ENCODE data around the gene PCGF3.

PCGF3 gene

DNA sequence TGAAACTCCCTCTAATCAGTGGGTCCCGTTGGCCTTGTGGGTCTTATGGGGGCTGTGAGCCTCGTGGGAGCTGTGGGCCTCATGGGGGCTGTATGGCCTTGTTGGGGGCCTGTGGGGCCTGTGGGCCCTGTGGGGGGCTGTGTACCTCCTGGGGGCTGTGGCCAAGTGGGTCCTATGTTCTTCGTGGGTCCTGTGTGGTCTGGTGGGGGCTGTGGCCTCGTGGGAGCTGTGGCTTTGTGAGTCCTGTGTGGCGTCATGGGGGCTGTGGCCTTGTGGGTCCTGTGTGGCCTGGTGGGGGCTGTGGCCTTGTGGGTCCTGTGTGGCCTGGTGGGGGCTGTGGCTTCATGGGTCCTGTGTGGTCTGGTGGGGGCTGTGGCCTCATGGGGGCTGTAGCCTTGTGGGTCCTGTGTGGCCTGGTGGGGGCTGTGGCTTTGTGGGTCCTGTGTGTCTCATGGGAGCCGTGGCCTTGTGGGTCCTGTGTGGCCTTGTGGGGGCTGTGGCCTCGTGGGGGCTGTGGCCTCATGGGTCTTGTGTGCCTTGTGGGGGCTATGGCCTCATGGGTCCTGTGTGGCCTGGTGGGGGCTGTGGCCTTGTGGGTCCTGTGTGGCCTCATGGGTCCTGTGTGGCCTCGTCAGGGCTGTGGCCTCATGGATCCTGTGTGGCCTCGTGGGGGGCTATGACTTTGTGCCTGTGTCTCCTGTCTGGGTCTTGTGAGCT, 7.4 kb downstream of the PCGF3 start:
- in situ Hi-C loops (cut with HindIII; ENCODE audit: low sequenced_read_pairs) = no loop called here

GRCh38 chr4:714087-714486, 8.5 kb downstream of the PCGF3 start:
- TF ChIP-seq, protein P1, sequence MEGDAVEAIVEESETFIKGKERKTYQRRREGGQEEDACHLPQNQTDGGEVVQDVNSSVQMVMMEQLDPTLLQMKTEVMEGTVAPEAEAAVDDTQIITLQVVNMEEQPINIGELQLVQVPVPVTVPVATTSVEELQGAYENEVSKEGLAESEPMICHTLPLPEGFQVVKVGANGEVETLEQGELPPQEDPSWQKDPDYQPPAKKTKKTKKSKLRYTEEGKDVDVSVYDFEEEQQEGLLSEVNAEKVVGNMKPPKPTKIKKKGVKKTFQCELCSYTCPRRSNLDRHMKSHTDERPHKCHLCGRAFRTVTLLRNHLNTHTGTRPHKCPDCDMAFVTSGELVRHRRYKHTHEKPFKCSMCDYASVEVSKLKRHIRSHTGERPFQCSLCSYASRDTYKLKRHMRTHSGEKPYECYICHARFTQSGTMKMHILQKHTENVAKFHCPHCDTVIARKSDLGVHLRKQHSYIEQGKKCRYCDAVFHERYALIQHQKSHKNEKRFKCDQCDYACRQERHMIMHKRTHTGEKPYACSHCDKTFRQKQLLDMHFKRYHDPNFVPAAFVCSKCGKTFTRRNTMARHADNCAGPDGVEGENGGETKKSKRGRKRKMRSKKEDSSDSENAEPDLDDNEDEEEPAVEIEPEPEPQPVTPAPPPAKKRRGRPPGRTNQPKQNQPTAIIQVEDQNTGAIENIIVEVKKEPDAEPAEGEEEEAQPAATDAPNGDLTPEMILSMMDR (IDR thresholded peaks at IDR 0.05; ENCODE audit: low read depth, low read length, missing control alignments) = no peak
- no peak overlapping the region for H3K4me3 ChIP-seq (ENCODE audit: low read depth, low read length)
- in situ Hi-C loops (cut with HindIII; ENCODE audit: low sequenced_read_pairs) = no loop called here
- DNase-seq (ENCODE audit: low read depth) = no peak

More for the DNA sequence above, 7.4 kb downstream of the PCGF3 start:
- TF ChIP-seq, protein P1 (IDR thresholded peaks at IDR 0.05; ENCODE audit: low read depth, low read length, missing control alignments) = no peak
- DNase-seq (ENCODE audit: low read depth) = no peak
- H3K4me3 ChIP-seq (ENCODE audit: low read depth, low read length) = no peak overlapping the region

- in situ Hi-C loops (cut with HindIII; ENCODE audit: low sequenced_read_pairs) = no loop called here
- DNase-seq (ENCODE audit: low read depth) = no peak
- TF ChIP-seq, protein P1 (IDR thresholded peaks at IDR 0.05; ENCODE audit: low read depth, low read length, missing control alignments) = no peak
These were observed 12.1 kb downstream of the PCGF3 start for GRCh38 chr4:717601-718320.

DNA sequence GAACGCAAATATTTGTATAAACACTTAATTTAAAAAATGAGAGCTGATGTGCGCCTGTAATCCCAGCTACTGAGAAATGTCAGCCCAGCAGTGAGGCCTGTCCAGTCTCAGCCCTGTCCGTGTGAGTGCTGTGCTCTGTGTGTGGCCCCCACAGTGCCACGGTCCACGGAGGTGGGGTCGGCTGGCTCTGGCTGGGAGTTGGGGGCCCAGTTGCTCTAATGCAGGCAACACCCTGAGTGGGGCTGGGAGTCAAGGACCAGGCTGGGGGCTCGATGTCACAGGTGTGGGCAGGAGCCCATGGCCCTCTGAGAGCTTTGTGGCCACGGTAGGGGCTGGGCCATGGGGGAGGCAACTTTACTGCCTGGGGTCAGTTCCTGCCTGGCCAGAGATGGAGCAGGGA, 12.8 kb downstream of the PCGF3 start:
- TF ChIP-seq, protein P1 (IDR thresholded peaks at IDR 0.05; ENCODE audit: low read depth, low read length, missing control alignments) = no peak
- in situ Hi-C loops (cut with HindIII; ENCODE audit: low sequenced_read_pairs) = no loop called here
- H3K4me3 ChIP-seq (ENCODE audit: low read depth, low read length) = no peak overlapping the region
- DNase-seq (ENCODE audit: low read depth) = no peak

More at GRCh38 chr4:717601-718320, 12.1 kb downstream of the PCGF3 start:
- no peak overlapping the region for H3K4me3 ChIP-seq (ENCODE audit: low read depth, low read length)

- TF ChIP-seq, protein P1 (IDR thresholded peaks at IDR 0.05; ENCODE audit: low read depth, low read length, missing control alignments) = no peak
- in situ Hi-C loops (cut with HindIII; ENCODE audit: low sequenced_read_pairs) = no loop called here
These were observed 14.7 kb downstream of the PCGF3 start for GRCh38 chr4:720111-720860.

More at GRCh38 chr4:720111-720860, 14.7 kb downstream of the PCGF3 start:
- DNase-seq (ENCODE audit: low read depth) = no peak
- no peak overlapping the region for H3K4me3 ChIP-seq (ENCODE audit: low read depth, low read length)

Measured in astrocyte of the cerebellum (primary cell).